GM20431 (cell line): ENCODE measurements around the gene WNT3.
"Not testable (repeated sequence)": the region's sequence is repeated elsewhere in the genome, so short reads cannot be mapped to it uniquely, and the experiment has no call there.

Experiments
- in situ Hi-C: fragments of 300-500 bp; cut with MseI, MboI; formaldehyde crosslinking; loops from one replicate; pipeline ENCODE4 v1.15.0; 2020; ENCODE audit warnings: low sequenced_read_pairs; ENCODE audit not compliant: unreplicated experiment

The WNT3 gene

DNA sequence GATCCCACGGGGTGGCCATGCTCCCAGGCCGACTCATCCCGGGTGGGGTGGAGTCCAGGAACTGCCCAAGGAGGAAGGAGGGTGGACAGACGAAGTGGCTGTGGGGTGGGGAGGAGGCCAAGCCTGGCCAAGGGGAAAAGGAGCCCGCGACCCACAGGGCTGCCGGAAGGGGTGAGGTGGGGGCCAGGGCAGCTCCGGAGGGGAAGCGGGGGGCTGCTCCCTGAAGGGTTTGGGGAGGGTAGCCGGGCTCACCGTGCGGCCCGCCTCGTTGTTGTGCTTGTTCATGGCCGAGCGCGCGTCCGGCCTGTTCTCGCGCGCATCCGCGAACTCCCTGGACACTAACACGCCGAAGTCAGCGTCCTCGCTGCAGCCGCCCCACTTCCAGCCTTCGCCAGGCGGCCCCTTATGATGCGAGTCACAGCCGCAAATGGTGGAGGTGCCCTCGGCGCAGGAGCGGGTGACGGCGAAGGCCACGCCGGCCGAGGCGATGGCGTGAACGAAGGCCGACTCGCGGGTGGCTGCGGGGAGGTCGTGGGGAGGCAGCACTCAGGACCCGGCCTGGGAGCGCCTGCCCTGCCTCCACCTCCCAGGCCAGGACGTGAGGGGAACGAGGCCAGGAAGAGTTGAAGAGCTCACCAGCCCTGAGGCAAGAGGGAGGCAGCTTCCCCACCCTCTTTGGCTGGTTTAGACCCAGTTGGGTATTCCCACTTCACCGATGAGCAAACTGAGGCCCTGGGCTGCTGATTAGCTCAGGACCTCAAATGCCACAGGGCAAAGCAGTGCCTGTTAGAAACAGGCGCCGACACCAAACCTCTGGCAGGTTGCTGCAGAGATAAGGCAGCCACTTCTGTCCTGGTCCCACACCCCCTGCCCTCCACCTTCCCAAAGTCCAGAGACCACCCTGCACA is 48.7 kb downstream of the WNT3 start:
- in situ Hi-C loops, result no loop called here

DNA sequence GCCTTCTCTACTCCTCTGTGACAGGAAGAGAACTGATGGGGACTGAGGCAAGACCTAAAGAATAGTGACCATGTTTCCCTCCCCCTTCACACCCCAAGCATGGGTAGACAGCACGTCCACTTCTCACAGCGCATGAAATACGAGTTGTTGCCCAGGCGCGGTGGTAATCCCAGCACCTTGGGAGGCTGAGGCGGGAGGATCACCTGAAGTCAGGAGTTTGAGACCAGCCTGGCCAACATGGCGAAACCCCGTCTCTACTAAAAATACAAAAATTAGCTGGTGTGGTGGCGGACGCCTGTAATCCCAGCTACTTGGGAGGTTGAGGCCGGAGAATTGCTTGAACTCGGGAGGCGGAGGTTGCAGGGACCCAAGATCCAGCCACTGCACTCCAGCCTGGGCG is 49.6 kb downstream of the WNT3 start:
- in situ Hi-C loops, result not testable (repeated sequence)

DNA sequence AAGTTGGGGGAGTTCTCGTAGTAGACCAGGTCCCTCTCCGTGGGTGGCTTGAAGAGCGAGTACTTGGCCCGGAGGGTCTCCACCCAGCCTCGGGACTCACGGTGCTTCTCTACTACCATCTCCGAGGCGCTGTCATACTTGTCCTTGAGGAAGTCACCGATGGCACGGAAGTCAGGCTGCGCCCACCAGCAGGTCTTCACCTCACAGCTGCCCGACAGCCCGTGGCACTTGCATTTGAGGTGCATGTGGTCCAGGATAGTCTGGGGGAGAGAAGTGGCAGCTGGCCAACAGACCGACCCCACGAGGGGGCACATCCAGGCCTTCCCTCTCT is 50.0 kb downstream of the WNT3 start:
- in situ Hi-C loops, result no loop called here

DNA sequence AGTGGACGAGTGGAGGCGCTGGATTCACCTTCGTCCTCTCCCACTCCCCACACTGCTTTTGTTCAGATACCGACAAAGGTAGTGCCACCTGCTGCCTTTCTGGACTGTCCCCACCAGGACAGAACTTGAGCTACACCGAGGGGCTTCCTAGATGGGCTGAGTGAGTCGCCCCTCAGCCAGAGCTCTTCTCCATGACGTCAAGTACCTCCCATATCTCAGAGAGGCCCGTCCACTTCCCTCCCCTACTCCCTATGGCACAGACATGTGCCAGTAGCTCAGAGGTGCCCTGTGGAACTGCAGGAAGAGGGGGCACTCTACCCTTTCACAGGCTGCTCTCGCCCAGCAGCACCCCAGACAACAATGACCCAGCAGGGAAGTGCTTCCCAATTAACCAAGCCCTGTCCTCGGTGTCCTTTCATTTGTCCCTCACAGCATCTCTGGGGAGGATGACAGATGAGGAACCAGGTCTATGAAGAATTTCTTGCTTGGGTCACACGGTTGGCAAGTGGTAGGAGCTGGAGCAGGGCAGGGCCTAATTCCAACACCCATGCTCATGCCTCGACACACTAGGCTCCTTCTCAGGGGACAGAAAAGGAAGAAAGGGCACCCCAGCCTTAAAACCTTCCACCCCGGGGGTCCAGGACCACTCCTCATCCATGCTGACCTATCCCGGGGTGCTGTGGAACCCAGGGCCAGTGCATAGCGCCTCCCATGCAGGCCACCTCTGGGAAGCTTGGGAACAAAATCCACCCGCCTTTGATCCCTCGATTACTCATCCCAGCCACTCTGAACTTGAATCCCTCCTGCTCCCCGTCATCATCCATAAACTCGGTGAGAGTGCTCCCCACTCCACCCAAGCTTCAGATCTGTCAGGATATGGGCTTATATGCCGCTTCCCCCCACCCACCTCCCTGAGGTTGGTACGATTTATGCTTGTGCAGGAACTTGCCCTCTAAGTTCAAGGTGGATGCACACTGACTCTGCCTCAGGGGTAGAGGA is 51.7 kb downstream of the WNT3 start:
- in situ Hi-C loops, result no loop called here

DNA sequence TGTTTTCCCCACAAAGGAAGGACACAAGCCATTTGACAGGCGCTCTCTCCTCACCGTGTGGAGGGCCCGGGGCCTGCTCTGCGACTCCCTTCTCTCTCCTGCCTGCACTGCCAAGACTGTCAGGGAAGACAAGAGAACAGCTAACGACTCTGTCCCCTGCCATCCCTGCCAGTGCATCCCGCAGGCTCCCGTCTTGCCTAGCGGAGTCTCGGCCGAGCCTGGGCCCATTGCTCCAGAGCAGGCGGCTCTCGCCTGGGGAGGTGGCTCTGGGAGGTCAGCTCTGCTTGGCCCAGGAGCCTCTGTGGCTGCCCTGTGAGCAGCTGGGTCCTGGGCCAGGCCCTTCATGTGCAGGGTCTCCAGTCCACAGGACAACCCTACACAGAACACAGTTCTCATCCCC is 53.0 kb downstream of the WNT3 start:
- in situ Hi-C loops, result no loop called here

DNA sequence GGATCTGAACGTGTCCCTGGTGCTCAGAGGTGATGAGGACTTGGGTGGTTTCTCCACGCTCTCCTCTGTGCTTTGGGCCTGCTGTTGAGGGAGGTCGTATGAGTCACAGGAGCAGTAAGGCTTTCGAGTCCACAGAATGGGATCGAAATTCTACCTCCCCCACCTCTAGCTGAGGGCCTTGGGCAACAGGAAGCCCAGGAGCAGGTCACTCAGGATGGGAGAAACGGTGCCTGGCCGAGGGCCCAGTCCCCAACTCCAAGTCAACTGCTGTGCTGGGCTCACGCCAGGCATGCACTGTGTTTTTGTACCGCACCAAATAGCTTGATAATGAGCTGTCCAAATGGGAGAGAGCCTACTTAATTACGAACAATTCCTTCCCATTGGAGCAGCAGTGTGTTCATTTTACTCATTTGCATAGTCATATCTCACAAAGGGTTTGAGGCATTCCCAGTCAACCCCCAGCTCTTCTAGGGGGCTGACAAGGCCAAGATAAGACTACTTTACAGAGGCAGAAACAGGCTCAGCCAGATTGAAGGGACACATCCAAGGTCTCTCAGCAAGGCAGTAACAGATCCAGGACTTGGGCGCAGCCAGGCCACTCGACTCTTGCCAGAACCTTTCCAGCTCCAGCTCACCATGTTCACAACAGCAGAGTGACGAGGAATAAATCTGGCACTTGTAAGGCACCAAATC is 53.6 kb downstream of the WNT3 start:
- in situ Hi-C loops, result no loop called here

DNA sequence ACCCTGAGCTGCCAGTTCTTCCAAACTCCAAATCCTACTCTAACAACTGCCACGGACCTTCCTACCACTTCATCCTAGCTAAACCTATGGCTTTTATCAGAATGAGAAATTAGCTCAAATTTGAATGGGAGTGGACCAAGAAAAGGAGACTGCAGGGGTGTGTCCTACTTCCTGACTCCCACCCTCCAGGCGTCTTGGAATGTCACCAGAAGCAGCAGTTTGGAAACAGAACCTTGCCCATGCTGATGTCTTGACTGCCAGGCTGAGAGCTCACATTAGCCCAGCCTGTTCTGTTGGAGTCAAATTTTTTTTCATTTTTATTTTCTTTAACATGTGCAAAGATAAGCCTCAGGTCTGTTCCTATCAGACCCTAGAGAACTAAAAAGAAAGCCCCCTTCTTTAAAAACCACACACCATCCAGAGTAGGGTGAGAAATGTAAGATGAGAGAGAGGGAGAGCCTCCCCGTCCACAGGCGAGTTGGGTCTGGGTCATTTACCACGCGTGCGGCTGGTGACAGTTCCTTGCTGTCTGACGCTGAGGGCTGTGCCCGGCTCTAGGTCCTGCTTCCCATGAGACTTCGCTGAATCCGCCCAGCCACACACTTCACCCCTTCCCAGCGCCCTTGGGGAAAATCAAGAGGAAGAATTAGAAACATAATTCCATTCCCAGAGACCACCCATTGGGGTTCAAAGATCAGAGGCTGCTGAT is 54.3 kb downstream of the WNT3 start:
- in situ Hi-C loops, result no loop called here

DNA sequence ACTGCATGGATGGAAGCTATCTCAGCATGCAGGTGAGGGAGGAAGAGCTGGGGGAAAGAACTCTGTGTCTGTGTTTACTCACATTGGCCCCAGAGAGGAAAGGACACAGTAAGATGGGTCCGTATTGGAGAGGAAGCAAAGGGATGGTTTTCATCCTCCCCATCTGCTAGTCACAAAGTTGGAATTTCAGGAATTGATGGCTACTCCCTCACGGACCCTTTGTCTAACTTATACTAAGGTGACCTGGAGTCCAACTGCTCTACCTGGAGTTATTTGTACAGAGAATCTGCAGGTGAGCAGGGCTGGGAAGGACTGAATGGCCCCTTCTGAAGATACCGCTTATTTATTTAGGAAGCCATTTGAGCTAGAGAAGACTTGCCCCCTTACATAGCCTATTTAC is 55.1 kb downstream of the WNT3 start:
- in situ Hi-C loops, result no loop called here

DNA sequence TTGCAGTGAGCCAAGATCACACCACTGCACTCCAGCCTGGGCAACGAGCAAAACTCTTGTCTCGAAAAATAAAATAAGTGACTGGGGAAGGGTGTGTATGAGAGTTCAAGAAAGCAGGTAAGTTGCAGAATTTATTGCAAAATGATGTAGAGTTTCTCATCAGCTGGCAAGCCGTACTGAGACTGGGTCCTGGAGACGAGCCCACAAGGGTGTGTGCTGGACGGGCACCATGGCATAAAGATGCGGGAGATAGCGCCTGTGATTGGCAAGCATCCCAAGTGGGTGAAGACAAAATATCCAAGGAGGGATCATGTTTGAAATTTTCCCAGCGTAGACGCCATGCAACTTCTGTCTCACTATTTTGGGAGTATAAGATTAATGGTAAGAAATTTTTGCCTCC is 59.4 kb downstream of the WNT3 start:
- in situ Hi-C loops, result no loop called here

DNA sequence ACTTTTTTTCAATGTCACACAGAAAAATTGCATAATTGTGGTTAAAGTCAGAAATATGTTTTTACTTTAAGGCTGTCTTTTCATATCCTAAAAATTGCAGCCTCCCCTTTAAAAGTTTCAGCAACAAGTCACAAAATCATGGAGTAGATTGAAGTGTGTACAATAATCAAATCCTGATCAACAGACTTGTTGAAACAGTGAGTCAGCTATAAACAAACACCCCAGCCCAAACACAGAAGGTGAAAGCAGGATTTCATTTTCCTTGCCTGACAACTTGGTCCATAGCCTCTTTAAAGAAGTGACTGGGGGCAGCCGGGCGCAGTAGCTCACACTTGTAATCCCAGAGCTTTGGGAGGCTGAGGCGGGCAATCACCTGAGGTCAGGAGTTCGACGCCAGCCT is 59.9 kb downstream of the WNT3 start:
- in situ Hi-C loops, result no loop called here

DNA sequence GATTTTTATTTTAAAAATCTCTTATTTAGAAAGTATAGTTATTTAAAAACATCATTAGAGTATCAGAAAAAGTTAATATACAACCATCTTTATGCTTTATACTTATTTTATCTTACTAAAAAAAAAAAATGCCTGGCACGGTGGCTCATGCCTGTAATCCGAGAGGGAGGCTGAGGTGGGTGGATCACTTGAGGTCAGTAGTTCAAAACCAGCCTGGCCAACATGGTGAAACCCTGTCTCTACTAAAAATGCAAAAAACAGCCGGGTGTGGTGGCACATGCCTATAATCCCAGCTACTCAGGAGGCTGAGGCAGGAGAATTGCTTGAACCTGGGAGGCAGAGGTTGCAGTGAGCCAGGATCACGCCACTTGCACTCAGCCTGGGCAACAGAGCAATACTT is 60.9 kb downstream of the WNT3 start:
- in situ Hi-C loops, result not testable (repeated sequence)

DNA sequence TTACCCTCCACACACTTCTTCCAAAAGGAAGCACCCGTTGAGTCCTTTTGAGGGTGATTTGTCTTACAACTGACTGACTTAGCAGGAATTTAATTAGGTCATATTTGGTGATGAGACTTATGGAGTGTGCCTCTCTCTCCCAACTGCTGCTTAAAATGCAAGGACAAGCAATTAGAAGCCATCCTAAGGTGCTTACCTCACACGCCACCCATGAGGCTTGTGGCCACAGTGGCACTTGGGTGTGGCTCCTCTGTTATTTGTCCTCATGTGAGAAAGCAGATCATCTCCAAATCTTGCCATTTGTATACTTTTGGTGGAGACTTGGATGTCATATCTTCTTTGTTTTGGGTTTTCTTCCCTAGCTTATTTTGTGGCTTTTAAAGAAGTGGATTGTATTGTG is 61.6 kb downstream of the WNT3 start:
- in situ Hi-C loops, result no loop called here

DNA sequence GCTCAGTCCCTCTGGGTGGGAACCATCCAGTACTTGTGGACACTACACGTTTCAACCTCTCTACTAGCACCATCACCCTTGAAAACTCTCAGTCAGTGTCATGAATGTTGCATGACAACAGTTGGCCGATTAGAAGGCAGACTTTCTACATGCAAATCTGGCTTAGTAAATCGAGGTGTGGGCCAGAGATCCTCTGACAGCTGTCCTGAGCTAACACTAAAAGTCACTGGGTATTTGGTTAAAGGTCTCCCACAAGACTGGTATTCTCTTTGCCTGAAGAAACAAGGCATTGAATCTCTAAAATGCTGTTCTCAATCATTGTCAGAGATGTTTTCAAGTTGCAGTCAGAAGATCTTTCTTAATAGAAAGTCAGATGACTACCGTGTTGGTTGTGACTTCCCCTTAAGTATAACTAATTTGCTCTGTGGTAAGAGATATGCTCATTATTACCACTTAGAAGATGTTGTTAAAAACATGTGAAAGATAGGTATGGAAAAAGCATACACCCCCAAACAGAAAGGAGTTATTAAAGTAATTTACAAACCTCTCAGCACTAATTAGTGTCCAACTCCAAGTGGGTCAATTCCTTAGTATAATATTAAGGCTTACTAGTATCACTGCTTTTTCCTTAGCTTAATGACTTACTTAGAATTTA is 62.3 kb downstream of the WNT3 start:
- in situ Hi-C loops, result no loop called here

DNA sequence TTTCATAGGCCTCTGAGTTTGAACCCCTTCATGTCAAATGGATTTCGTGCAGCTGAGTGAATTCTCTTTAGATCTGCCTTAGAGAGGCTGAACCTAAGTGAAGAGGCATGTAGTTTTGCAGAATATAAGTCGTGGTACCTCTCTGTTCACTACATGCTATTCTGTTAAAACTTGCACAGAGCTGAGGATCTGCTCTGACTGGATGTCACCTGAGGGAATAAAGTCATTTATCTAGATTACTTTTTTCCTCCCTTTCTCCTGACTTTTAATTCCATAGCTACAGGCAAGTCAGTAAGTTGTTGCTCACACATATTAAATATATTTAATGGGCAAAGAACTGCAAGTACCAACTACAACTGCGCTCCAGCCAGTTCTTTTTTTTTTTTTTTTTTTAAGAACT is 64.7 kb downstream of the WNT3 start:
- in situ Hi-C loops, result no loop called here

DNA sequence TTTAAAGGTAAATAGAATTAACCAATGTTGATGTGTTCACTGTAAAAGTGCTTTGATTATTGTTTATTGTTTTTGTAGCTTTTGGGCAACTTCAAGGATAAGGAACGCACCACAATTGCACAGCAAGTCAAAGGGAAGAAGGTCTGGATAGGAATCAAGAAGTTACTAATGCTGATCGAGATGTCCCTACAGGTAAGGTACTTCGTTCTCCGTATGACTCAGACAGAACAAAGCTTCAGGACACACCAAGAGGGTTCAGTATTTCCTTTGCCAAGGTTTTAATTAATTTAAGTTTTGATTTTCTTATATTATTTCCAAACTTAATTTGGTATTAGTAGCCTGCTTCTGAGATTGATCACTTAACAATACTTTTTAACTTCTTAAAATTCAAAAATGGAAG is 67.1 kb downstream of the WNT3 start:
- in situ Hi-C loops, result no loop called here

DNA sequence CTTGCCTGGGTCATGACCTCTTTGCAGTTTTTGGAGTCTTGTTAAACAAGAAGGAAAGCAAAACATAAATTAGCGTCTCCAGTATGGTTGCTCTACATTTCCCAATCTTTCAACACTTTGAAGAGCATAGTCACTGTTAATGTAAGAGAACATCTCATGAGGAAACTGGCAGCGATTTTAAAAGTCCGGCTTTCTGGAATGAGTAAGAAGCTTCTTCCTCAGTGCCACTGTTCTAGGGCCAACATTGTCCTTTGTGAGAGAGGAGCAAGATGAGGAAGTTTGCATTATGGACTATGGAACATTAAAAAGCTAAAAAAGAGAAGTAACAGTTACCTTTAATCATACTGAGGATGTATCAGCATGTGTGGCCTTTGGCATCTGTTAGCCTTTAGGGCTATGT is 73.1 kb downstream of the WNT3 start:
- in situ Hi-C loops, result no loop called here

DNA sequence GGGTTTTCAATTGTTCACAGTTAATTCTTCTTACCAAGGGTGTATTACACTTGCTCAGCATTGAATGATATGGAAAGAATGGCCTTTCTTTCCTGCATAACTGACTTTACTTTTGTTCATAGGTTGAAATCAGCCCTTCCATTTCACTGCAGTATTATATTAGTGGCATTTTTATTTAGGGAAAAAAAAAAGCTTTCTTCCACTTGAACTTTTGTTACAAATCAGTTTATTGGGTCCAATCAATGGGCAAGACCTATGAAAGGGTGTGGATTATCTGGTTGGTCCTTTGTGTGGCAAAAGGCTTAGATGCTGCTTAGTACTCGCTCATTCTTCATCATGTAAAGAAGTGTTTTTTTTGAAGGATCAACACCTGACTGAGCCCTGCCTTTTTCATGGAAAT is 74.1 kb downstream of the WNT3 start:
- in situ Hi-C loops, result no loop called here

DNA sequence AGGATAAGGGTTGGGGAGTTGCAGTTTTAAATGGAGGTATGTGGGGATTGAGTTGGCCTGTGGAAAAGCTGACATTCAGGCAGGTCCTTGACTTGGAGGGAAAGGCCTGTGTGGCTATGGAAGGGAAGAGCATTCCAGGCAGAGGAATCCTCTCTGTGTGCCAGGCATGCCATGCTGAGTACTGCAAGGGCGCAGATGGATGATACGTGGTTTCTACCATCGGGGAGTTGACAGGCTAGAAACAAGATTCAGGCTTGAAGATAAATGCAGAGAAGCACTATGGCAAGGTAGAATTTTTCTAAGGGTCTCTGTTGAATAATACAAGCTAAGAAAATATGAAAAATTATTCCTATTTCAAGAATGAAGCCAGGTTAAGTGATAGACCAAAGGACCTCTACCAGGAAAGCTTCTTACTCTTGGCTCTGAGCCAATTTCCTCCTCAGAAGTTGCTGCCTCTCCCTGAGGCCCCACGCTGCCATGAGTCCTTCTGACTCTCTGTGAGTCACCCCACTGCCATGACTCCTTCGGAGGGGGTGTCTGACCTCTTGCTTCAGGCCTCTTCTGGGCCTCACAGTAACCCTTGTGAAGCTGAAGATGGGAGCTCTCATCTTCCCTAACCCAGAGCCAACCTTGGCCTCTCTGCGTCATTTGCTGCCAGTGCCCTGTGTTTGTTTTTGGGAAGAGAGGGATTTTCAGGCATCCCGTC is 75.8 kb downstream of the WNT3 start:
- in situ Hi-C loops, result no loop called here
